ENCODE data around the gene RPS27A.

GRCh38 chr2:55230551-55230950 lies 1.9 kb upstream of the RPS27A start:
- no peak for TF ChIP-seq CTCF (IDR thresholded peaks at IDR 0.05)
- TF ChIP-seq POLR2A (IDR thresholded peaks at IDR 0.05) = no peak
- TF ChIP-seq POLR2AphosphoS5 (IDR thresholded peaks at IDR 0.05) = no peak
